ENCODE results near the gene UBE2S.

Gene UBE2S

DNA sequence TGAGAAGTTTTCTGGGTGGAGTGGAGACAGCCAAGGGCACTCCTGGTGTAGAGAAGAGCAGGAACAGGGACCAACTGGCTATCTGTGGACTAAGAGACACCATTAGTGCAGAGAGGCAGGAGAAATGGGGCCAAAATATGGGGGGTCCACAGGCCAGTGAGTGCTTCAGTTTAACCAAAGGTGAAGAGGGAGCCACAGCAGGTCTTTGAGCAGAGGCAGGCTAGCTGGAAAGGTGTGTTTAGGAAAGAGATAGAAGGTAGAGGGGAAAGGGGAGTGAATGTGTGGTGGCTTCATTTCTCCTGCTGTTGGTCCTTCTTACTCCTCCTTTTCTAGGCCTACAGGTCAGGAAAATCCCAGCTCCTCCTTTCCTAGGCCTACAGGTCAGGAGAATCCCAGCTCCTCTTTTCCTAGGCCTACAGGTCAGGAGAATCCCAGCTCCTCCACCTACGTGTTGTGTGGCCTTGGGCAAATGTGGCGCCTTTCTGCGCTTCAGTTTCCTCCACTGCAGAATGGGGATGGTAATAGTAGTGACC, 25.0 kb downstream of the UBE2S start:
- no peak for DNase-seq

DNA sequence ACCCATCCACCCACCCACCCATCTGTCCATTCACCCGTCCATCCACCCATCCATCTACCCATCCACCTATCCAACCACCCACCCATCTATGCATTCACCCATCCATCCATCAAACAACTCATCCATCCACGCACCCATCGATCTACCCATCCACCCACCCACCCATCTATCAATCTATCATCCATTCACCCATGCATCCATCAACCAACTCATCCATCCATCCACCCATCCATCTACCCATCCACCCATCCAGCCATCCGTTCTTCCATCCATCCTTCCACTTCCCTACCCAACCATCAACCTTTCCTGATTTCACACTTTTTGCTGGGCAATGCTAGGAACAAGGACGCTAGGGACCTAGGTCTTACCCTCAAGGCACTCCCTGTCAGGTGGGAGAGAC, 25.6 kb downstream of the UBE2S start:
- DNase-seq: no peak

DNA sequence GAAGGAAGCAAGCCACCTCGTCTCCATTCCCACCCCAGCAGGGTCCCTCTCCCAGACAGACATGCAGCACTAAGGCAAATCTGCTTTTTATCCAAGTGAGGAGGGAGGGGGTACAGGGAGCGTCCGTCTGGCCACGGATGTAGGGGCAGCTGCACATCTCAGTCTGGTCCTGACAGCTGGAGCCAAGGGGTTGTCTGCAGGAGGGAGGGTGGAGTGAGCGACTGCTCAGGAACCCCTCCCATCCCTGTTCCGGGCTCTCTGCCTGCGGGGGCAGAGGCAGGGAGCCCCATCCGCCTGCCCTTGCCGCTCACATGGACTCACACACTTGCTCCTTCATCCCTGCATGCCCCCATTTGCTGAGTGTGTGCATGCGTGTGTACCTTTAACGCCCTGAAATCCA, 28.4 kb downstream of the UBE2S start:
- DNase-seq: no peak

DNA sequence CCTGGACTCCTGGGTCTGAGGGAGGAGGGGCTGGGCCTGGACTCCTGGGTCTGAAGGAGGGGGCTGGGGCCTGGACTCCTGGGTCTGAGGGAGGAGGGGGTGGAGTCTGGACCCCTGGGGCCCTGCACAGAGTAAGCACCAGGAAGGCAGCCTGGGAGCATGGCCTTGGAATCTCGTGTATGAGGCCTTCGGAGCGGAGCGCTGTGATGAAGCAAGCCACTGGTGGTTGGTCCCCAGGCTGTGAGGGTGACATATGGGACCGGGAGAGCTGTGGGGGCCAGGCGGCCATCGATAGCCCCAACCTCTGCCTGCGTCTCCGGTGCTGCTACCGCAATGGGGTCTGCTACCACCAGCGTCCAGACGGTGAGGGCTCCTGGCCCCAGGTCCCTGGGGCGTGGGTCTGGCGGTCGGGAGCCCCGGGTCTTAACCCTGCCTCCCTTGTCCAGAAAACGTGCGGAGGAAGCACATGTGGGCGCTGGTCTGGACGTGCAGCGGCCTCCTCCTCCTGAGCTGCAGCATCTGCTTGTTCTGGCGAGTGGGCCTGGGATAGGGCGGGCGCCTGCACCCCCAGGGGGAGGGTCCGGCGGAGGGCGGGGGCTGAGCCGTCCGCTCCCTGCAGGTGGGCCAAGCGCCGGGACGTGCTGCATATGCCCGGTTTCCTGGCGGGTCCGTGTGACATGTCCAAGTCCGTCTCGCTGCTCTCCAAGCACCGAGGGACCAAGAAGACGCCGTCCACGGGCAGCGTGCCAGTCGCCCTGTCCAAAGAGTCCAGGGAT, 30.0 kb downstream of the UBE2S start:
- DNase-seq: no peak

DNA sequence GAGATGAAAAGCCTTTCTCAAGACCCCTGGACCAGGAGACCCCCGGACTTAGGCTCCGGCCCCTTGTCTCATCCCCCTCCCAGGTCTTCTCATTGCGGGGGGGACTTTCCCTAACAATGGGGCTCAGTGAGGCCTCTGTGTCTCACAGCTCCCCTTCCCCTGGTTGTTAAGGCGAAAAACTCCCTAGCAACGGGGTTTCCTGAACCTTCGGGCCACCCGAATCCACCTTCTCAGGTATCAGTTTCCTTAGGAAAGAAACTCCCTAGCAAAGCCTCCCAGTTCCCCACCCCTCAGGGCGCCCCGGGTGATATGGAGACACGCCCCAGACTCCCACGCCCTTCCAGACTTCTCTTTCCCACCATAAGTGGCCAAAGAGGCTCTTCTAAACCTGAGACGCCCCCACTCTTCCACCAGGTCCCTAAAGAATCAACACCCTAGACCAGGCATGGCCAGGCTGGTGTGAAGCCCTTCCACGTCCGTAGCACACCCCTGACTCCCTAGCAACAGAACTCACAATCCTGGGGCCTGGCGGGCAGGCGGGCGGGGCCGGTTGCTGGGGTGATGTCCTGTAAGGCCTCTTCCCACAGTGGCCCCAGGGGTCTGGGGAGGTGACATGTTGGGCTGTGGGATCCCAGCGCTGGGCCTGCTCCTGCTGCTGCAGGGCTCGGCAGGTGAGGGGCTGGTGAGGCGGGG, 31.2 kb downstream of the UBE2S start, which contains the start of gene TMEM190:
TMEM190 (plus strand) TSS at position 586 of the 693 bp plus-strand sequence; CDS start at position 614, 28 bp downstream.
- DNase-seq: no peak

DNA sequence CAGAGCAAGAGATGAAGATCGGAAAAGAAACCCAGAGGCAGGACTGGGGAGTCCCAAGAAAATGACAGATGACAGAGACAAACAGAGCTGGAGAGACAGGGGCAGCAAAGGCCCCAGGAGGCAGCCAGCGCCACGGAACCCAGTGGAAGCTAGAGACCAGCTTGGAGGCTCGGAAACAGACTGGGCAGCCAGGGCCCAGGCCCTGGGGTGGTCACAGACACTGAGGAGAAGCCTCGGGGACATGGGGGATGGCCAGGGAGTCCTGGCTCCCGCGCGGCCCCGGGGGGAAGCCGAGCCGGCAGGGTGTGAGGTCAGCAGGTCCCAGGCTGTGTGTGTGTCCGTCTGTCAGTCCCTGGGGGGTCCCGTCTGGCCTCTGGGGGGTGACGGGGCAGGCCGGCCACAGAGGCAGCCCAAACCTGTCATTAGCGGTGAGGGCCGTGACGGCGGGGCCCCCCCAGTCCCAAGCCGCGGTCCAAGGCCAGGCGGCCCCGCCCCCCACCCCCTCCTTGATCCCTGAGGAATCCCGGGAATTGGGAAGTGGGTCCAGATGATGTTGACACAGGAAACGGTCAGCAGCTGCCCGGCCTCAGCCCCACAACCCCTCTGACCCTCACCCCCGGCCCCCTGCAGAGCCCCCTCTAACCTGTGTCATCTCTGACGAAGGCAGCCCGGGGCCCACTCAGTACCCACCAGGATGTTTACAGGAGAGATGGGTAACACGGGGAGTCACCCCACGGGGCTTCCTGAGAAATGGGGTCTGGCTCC, 33.4 kb downstream of the UBE2S start:
- no peak for DNase-seq

DNA sequence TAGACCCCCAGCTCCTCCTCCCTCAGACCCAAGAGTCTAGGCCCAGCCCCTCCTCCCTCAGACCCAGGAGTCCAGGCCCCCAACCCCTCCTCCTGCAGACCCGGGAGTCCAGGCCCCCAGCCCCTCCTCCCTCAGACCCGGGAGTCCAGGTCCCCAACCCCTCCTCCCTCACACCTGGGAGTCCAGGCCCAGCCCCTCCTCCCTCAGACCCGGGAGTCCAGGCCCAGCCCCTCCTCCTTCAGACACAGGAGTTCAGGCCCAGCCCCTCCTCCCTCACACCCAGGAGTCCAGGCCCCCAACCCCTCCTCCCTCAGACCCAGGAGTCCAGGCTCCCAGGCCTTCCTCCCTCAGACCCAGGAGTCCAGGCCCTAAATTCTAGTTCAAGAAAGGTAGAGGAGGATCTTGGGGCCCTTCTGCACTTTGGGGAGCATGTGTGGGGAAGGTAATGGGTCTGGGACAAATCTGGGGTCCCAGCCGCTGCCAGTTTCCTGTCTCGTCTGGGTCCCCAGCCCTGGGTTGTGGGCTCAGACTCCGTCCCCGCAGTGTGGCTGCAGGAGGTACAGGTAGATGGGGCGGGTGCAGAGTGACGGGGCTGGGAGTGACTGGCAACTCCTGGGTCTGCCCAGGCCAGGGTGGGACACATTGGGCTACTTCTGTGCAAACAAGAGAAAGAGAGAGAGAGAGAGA, 34.1 kb downstream of the UBE2S start:
- no peak for DNase-seq

DNA sequence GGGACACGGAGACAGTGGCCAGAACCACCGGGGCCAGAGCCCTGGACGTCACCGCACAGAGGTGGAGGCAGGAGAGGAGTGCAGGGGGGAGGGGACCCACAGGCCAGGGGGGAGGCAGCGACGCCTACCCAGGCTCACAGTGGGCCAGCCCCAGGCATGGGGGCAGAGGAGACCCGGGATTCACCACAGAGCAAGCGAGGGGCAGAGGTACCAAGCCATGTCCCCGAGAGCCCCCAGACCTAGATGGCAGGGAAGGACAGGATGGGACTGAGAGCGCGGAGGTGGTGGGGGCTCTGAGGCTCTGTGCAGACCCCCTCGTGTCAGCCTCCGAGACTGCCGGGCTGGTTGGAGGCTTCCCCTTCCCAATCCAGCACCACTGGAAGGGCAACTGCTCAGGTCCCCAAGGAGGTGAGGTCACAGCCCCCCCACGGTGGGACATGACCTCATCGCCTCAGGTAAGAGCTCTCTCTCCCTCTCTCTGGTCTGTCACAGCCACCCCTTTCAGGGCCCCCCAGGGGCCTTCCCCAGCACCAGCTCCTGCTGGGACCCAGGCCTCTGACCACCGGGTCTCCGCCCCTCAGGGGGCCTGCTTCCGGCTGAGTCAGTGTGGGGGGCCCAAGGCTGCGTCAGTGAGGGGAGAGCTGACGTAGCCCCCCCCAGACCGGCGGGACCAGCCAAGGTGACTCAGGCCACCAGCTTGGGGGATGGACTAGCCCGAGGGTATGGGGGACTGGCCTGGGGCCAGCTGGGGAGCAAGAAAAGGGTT, 35.1 kb downstream of the UBE2S start:
- DNase-seq: peak; percentile 66

DNA sequence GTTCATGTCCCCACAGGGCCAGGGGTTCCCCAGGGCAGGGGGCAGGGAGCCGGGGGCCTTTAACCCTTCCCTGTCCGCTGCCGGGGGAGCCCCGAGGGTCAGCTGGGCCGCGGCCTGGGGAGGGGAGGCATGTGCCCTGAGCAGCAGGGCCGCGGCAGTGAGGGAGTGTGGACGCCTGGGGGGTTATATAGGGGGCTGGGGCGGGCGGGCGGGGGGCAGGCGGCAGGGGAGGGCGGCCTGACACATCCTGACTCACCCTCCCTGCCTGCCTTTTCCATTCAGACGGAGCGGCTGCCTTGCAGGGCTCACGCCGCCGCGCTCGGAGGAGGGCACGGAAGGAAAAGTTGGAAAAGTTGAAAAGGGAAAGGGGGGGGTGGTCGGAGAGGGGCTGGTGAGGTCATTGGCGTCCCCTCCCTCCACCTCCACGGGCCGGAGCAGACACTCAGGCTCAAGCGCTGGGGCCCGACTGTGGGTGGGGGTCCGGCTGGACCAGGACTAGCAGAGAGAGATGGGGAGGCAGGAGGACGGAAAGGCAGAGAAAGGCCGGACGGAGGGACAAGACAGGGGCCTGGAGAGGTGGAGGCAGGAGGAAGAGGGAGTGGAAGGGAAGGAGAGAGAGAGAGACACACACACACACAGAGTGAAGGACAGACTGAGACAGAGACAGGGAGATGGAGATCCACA, 37.1 kb downstream of the UBE2S start, which contains the start of gene IL11:
IL11 (minus strand) TSS at position 159 of the 684 bp plus-strand sequence; CDS start at position 6, 153 bp downstream.
- DNase-seq: no peak

DNA sequence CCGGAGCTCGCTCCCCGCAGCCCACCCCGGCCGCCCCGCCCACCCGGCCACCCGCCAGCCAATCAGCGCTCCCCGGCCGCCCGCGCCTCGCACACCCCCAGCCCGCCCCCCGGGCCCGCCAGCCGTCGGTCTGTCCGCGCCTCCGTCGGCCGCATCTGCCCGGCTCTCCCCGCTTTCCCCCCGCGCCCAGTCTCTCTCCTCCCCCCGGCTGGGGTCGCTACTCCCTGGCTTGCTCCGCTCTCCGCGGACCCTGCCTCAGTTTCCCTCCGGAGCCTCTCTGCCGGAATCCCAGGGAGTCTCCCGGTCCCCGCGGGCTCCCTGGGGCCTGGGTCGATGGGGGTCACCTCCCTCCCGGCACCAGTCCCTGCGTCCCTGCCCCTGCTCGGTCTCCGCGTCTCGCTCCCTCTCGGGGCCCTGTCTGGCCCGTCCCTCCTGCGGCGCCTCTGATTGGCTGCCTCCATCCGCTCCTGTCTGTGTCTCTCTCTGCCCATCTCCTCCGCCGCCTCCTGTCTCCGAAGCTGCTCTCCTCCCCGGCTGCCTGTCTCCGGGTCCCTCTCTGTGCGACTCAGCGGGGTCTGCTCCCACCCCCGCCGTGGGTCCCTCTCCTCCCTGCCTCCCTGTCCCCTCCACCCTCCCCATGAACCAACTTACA, 37.8 kb downstream of the UBE2S start:
- DNase-seq: peak; percentile 65

DNA sequence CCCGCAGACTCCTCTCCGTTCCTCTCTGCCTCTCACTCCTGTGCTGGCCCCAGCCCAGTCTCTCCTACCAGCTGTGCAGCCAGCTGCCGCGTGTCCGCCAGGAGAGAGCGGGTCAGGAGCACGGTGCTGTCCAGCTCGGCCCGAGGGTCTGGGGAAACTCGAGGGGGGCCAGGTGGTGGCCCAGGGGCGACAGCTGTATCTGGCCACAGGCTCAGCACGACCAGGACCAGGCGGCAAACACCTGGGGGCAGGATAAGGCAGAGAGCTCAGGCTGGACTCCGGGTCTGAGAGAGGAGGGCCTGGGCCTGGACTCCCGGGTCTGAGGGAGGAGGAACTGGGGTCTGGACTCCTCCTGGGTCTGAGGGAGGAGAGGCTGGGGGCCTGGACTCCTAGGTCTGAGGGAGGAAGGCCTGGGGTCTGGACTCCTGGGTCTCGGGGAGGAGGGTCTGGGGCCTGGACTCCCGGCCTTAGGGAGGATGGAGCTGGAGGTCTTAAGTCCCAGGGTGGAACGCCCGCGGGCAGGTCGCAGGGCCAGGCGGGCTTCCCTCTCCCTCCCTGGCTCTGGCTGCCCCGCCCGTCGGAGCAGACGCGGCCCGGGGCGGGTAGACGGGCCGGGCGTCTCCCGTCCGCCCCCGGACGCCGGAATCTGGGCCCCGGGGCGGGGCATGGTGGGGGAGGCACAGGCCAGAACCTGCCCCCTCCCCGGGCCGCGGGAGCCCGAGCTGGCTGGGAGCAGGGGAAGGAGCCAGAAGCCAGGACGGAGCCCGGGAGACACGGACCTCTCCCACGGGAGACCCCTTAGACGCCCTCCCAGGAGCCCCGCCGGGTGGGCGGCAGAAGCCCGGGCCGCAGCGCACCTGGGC, 38.7 kb downstream of the UBE2S start:
- no peak for DNase-seq

DNA sequence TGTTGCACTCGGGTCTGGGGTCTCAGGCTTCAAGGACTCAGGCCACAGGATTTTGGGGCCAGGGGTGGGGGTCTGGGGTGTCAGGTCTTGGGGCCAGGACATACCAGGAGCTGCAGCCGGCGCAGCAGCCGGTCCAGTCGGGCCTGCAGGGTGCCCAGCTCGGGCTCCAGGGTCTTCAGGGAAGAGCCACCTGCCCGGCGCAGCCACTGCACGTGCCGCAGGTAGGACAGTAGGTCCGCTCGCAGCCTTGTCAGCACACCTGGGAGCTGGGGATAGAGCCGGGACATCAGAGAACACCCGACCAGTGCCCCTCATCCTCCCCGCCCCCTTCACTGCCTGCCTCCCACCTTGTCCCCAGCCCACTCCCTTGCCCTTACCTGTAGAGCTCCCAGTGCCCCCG, 39.5 kb downstream of the UBE2S start:
- DNase-seq: no peak

DNA sequence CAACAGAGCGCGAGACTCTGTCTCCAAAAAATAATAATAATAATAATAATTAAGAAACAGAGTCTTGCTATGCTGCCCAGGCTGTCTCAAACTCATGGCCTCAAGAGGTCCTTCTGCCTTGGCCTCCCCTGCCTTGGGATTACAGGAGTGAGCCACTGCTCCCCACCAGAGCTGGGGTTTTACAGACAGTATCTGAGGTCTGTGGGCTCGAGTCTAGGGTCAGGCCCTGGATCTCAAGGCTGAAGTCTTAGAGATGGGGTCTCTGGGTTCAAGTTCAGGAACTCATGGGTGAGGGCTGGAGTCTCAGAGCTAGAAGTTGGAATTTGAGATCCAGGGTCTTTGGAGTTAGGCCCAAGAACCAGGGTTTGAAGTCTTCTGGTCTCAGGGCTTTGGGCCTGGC, 40.8 kb downstream of the UBE2S start:
- DNase-seq: no peak

DNA sequence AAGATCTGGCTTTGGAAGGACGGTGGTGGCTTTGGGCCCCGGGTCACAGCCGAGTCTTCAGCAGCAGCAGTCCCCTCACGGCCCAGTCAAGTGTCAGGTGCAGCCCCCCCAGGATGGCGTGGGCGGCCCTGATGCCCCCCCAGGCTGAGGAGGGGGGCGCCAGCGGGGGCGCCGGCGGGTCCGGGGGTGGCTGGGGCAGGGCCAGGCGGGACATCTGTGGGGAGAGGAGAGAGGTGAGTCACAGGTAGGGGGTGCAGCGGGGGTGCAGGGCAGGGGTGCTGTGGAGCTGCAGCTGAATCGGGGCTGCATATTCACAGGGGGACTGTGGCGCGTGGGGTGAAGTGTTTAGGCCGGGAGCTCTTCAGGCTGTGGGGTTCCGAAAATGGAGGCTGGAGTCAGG, 41.6 kb downstream of the UBE2S start:
- no peak for DNase-seq

DNA sequence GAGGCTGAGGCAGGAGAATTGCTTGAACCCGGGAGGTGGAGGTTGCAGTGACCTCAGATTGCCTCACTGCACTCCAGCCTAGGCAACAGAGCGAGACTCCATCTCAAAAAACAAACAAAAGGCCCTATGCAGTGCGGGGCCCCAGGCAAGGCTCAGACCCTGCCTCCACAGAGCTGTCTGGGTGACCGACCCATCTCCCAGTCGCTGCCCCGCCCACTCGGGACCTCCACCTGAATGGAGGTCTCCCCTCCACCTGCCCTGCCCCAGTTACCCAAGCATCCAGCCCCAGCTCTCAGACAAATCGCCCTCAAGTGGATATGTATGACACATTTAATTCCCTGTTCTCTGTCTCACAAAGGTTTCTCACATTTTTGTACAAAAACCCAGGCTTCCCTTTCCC, 42.3 kb downstream of the UBE2S start:
- no peak for DNase-seq

DNA sequence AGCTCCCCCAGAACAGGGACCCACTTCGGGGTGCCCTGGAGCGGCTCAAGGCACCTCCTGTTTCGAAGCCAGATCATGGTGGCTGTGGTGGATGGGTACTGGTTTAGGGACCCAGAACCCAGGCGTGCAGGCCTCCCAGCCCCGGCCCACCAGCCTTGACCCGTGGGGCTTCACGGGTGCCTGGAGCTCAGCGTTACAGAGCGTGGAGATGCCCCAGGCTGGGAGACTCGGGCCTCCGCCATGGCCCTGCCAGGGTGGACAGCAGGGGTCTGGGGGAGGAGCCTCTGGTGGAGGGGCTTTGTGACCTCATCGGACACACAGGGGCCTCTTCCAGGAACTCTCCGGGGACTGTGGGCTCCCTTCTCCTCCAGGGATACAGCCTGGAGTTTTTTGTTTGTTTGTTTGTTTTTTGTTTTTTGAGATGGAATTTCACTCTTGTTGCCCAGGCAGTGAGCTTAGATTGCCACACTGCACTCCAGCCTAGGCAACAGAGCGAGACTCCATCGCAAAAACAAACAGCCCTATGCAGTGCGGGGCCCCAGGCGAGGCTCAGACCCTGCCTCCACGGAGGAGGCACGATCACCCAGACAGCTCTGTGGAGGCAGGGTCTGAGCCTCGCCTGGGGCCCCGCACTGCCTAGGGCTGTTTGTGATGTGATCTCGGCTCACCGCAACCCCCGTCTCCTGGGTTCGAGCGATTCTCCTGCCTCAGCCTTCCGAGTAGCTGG, 44.4 kb downstream of the UBE2S start, which contains the start of gene GARIN5B:
GARIN5B (minus strand) TSS at position 271 of the 727 bp plus-strand sequence; CDS start at position 77, 194 bp downstream.
- no peak for DNase-seq

DNA sequence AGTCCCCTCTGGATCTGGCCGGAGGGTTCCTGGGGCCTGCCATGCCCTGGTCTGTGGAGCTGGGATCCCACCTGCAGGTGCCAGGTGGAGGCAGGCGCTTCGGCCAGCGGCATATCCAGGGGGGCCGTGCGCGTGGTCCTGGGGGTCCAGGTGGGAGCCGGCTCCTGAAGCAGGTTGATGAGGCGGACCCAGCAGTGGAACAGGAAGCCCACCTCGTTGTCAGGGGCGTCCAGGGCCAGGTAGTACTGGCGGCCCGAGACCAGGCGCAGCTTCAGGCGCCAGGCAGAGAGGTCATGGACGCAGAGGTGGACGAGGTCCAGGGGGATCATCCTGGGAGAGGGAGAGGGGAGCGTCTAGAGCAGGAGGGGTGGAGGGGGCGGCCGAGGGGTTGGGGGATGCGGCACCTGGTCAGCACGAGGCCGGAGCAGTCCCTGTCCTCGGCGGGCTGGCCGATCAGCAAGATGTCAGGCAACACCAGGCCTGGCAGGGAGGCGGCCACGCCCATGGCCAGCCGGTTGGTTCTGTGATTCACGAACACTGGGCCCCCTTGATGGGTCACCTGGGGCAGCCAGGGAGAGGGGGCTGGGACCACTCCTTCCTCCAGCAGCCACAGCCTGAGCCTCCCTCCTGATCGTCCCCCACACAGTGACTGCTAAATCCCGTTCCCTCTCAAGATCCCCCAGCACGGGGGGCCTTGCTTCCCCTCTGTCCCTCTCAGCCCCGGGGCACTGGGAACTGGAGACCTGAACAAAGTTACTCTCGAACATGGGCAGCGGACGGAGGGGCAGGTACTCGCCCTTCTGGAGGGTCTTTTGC, 45.2 kb downstream of the UBE2S start:
- DNase-seq: no peak

DNA sequence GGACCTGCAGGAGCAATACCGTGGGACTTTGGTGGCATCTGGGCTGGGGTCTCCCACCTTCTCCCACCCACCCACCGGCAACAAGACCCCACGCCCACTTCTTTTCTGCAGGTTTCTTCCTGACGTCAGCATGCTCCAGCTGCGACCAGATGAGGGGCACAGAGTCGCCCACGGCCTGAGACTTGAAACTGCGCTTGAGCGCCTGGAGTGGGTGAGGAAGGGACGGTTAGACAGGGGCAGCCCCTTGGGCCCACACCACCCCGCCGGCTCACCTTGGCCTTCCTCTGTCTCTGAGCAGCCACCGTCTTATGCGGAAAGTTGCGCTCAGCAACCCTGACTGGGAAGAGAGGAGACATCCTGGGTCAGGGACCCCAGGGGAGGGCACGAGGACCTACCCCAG, 46.7 kb downstream of the UBE2S start:
- DNase-seq: no peak
